HG03558 (cell line): Measurements from ENCODE around the gene GSPT2.
A peak's percentile ranks its signal among the peaks of the same experiment; 100 is the strongest.
"Not testable (repeated sequence)": the region's sequence is repeated elsewhere in the genome, so short reads cannot be mapped to it uniquely, and the experiment has no call there.

Experiments
- ATAC-seq: cut with Tn5 transposase; IDR thresholded peaks from one replicate; pipeline ENCODE4 v1.9.1; 2021; ENCODE audit warnings: moderate number of reproducible peaks; ENCODE audit not compliant: unreplicated experiment; ENCODE audit errors: extremely low read depth

The GSPT2 gene

DNA sequence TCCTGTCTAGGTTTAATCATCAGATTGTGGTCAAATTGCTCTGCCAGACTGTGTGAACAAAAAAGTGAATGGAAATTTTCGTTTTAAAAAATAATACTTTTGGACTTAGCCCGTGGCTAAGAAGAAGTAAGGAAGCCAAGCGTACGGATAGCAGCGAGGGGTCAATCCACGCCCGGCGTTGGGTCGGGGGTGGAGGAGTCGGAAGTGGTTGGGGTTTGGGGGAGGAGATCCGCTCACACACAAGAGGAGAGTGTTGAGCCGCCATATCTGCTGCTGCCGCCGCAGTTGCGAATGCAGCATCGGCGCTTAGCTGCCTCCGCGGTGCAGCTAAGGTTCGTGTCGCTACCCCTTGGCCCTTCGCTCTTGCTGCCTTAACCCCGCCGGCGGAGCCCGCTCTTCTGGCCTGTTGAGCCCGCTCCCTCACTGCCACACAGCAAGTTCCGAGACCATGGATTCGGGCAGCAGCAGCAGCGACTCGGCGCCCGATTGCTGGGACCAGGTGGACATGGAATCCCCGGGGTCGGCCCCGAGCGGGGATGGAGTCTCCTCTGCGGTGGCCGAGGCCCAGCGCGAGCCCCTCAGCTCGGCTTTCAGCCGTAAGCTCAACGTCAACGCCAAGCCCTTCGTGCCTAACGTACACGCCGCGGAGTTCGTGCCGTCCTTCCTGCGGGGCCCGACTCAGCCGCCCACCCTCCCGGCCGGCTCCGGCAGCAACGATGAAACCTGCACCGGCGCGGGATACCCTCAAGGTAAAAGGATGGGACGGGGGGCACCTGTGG, at the start of gene GSPT2:
GSPT2 (plus strand) TSS at position 264 of the 779 bp plus-strand sequence; CDS start at position 449, 185 bp downstream.
- ATAC-seq, result peak; percentile 88

DNA sequence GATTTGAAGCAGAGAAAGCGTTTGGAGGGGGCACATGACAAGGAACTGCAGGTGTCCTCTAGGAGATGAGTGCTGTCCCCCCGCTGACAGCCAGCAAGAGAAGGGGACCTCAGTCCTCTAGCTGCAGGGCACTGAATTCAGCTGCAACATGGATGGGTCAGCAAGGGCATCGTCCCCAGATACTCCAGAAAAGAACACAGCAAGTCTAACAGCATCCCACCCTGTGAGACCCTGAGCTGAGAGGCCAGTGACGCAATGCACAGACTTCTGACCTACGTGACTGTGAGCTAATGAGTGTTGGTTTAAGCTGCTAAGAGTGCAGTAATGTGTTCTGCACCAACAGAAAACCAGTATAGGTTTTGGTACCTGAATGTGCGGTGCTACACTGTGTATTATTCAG, 49.0 kb upstream of the GSPT2 start:
- no peak for ATAC-seq

DNA sequence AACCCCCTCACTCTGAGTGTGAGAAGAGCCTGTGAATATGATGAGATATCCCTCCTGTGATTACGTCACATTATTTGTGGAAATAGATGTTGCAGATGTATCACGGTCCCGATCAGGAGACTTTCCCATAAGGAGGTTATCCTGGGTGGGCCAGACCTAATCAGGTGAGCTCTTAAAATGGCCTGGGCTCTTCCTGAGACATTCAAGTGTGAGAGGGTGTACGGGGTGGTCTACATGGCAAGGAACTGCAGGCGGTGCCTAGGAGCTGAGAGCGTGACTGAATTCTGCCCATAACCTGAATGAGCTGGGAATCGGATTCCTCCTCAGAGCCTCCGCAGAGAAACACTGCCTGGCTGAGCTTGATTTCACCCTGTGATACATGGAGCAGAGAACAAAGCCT, 45.8 kb upstream of the GSPT2 start:
- ATAC-seq, result no peak

DNA sequence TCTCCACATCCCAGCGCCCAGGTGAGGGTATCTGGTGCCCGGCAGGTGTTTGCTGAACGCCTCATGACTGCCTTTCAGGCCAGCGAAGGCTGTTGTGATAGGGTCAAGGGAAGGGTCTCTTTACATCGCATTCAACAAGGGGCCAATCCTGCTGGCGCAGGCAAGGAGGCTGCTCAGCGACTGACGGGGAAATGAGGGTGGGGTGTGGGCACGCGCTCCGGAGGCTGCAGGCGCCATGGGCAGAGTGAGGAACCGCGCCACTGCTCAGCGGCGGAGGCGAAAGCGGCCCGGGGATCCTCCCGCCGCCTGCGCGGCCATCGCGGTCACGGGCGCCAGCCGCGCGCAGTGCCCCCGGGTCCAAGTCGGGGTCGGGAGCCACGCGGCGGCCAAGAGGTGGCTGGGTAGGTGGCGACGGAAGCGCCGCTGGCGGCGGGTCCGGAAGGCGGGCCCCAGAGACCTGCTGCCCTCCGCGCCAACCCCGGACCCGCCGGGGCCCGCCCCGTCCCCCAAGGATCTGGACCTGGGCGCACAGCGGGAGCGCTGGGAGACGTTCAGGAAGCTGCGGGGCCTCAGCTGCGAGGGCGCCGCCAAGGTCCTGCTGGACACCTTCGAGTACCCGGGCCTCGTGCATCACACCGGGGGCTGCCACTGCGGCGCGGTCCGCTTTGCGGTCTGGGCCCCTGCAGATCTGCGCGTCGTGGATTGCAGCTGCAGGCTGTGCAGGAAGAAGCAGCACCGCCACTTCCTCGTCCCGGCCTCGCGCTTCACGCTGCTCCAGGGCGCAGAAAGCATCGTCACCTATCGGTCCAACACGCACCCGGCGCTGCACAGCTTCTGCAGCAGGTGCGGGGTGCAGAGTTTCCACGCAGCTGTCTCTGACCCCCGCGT, 32.7 kb upstream of the GSPT2 start, which contains the start of gene CENPVL1:
CENPVL1 (plus strand) TSS at position 236 of the 888 bp plus-strand sequence; CDS start at position 236, 0 bp downstream.
- not testable (repeated sequence) for ATAC-seq

- ATAC-seq, result not testable (repeated sequence)
Observed at GRCh38 chrX:51712943-51713647, 30.1 kb upstream of the GSPT2 start.

- ATAC-seq, result no peak
Observed at GRCh38 chrX:51728202-51728601, 15.0 kb upstream of the GSPT2 start.

- no peak for ATAC-seq
Observed at GRCh38 chrX:51737091-51737490, 6.2 kb upstream of the GSPT2 start.

GRCh38 chrX:51742586-51742985, 656 bp upstream of the GSPT2 start:
- ATAC-seq, result no peak

GRCh38 chrX:51747671-51748070, 4.4 kb downstream of the GSPT2 start:
- ATAC-seq, result no peak

DNA sequence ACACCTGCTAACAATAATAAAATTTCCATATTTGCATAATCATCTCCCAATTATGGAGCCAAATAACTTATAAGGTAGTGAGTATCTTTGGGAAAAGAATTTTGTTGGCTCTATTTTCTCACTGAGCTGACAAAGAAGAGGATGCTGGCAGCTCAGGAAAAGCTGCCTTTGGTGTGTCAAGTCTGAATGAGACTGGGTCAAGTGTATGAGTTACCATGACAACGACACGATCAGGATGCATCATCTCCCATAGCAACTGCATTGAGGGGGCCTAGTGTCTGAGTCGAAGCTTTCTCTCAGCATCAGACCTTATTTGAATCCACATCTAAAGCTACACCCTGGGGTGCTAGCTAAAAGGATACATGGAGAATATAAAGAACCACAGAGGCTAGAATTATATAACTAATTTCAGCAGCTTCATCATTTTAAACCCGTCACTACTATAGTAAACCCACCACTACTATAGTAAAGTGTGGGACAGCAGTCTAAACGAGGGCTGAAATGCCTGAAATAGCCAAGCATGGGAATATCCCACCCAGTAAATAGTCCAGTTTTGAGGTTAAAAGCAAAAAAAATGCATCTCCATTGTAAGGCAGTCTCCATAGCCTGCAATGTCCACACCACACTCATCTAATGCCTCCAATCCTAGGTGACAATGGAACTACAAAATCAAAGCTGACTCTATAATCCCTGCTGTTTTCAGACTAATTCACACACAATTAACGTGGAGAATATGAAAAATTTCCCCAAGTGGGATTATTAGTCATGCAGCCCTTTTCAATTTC, 16.0 kb downstream of the GSPT2 start:
- ATAC-seq, result no peak

- ATAC-seq, result no peak
Observed at GRCh38 chrX:51760657-51761056, 17.4 kb downstream of the GSPT2 start.

GRCh38 chrX:51766546-51766945, 23.3 kb downstream of the GSPT2 start:
- ATAC-seq, result no peak

- ATAC-seq, result no peak
Observed at GRCh38 chrX:51776851-51777250, 33.6 kb downstream of the GSPT2 start.

GRCh38 chrX:51779306-51779705, 36.1 kb downstream of the GSPT2 start:
- ATAC-seq, result no peak

- no peak for ATAC-seq
Observed at GRCh38 chrX:51795136-51795535, 51.9 kb downstream of the GSPT2 start.
